ENCODE measurements around the gene NCK2. TPM values are rescaled to one million over a fixed set of nuclear protein-coding genes. Genes with fewer than 3 reads are reported as not detected.

NCK2 gene
- total and polyA plus RNA-seq, 2 of the 13 experiments (the other 11 are each of a cell fraction or from before 2014, with no cell fraction given): 14.8 to 23.5 TPM

GRCh38 chr2:105803773-105804172, 59.1 kb downstream of the NCK2 start (continued):
- TF ChIP-seq HOXA7 (CRISPR knock-in tag; IDR thresholded peaks at IDR 0.05): no peak
- TF ChIP-seq ZNF678 (CRISPR knock-in tag; IDR thresholded peaks at IDR 0.05): no peak

GRCh38 chr2:105804266-105804665, 59.6 kb downstream of the NCK2 start:
- H3K79me2 ChIP-seq (ENCODE audit: insufficient read depth, low read length): peaks cover 8% of the 10 kb centered on the region
- H3K4me2 ChIP-seq (ENCODE audit: low read depth, low read length): no peak overlapping the region
- CTCF ChIA-PET (ENCODE audit: low intra/inter-chr PET ratio, low total read pairs): no interaction called here
- FAIRE-seq: no peak
- no peaks in the 10 kb centered on the region for H3K27me3 ChIP-seq (ENCODE audit: control insufficient read depth in 1 of 2, insufficient read depth in 2 of 2, low read length in 2 of 2)
- intact Hi-C loops (cut with micrococcal nuclease; ENCODE audit: unreplicated experiment): no loop called here
- in situ Hi-C loops (cut with HindIII; ENCODE audit: extremely low pct_ligation_motif_present, low pct_unique_long_range_greater_than_20kb): no loop called here
- no TSS peak for BruUV-seq (replicated peaks)
- H3K27ac ChIP-seq (ENCODE audit: extremely low read length, insufficient read depth, low read length): no peak overlapping the region
- H3K9me3 ChIP-seq (ENCODE audit: low read length): no peaks in the 10 kb centered on the region
- peaks cover 27% of the 10 kb centered on the region for H3K4me1 ChIP-seq (ENCODE audit: insufficient read depth, low read length)
- TF ChIP-seq MAFK (conservative IDR thresholded peaks at IDR 0.05 in 1 of 2, IDR thresholded peaks at IDR 0.05 in 1 of 2; ENCODE audit: low read length in 2 of 2) (peak; percentile 53 to 66; a peak in 3 of 4 replicates), ZNF207 (IDR thresholded peaks at IDR 0.05; ENCODE audit: borderline replicate concordance) (no peak), MAFF (IDR thresholded peaks at IDR 0.05; ENCODE audit: low read depth, low read length) (peak; percentile 43; the same call in 1 of the 2 replicates), NCOR1 (IDR thresholded peaks at IDR 0.05; ENCODE audit: borderline replicate concordance, low read length) (no peak), ZNF503 (CRISPR knock-in tag; IDR thresholded peaks at IDR 0.05) (no peak)
- POLR2A ChIA-PET: no interaction called here
- no peak overlapping the region for H3K9ac ChIP-seq (ENCODE audit: insufficient read depth, low read depth, low read length)
- H2AFZ ChIP-seq (ENCODE audit: low read length): no peak overlapping the region
- ATAC-seq: no peak
- DNase-seq (ENCODE audit: low spot score): no peak
- no peaks in the 10 kb centered on the region; the same call in 1 of the 2 replicates for H4K20me1 ChIP-seq (ENCODE audit: insufficient read depth, low read length)
- H3K4me3 ChIP-seq (replicated peaks in 1 of 3; ENCODE audit: insufficient read depth in 1 of 3, low read depth in 2 of 3, low read length in 3 of 3): no peak overlapping the region
- 83% methylated on average over 3 of the region's 3 CpGs for WGBS (ENCODE audit: low lambda C conversion rate)
- H3K36me3 ChIP-seq (replicated peaks in 1 of 2; ENCODE audit: control insufficient read depth in 1 of 2, insufficient read depth in 2 of 2, low read length in 2 of 2): no peaks in the 10 kb centered on the region

Measured in HepG2 (cell line).